PC-9 (cell line): ENCODE measurements around the gene RTN4R.
"Not testable (repeated sequence)": the region's sequence is repeated elsewhere in the genome, so short reads cannot be mapped to it uniquely, and the experiment has no call there.

Experiments
- EZH2 ChIP-seq: fragments of 200-600 bp; sonication (generic); IDR thresholded peaks from 2 replicates; pipeline ENCODE4 v1.8.0; 2017; ENCODE audit warnings: antibody characterized with exemption, low read depth
- TF ChIP-seq, protein P1 (sequence below): fragments of 200-600 bp; sonication (generic); conservative IDR thresholded peaks from 2 replicates; pipeline ENCODE4 v1.6.1; 2017; ENCODE audit warnings: mixed run types, antibody characterized with exemption, mild to moderate bottlenecking, moderate library complexity

GRCh38 chr22:20270190-20271113 lies 2.3 kb upstream of the RTN4R start:
- TF ChIP-seq, protein P1, sequence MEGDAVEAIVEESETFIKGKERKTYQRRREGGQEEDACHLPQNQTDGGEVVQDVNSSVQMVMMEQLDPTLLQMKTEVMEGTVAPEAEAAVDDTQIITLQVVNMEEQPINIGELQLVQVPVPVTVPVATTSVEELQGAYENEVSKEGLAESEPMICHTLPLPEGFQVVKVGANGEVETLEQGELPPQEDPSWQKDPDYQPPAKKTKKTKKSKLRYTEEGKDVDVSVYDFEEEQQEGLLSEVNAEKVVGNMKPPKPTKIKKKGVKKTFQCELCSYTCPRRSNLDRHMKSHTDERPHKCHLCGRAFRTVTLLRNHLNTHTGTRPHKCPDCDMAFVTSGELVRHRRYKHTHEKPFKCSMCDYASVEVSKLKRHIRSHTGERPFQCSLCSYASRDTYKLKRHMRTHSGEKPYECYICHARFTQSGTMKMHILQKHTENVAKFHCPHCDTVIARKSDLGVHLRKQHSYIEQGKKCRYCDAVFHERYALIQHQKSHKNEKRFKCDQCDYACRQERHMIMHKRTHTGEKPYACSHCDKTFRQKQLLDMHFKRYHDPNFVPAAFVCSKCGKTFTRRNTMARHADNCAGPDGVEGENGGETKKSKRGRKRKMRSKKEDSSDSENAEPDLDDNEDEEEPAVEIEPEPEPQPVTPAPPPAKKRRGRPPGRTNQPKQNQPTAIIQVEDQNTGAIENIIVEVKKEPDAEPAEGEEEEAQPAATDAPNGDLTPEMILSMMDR, result not testable (repeated sequence)
- TF ChIP-seq EZH2, result not testable (repeated sequence)
